Hepatocyte (in vitro differentiated cells): Measurements from ENCODE around the gene RPS4Y1.

ENCODE experiments used
- EZH2 ChIP-seq: fragments of 200-600 bp; sonication (generic); IDR thresholded peaks from 2 replicates; pipeline ENCODE4 v1.6.1; 2016; ENCODE audit warnings: antibody characterized with exemption, mild to moderate bottlenecking, borderline replicate concordance
- TF ChIP-seq, protein P1 (sequence below): fragments of 200-600 bp; sonication (generic); IDR thresholded peaks from 2 replicates; pipeline ENCODE4 v1.5.1; 2016; ENCODE audit warnings: antibody characterized with exemption, mild to moderate bottlenecking; ENCODE audit not compliant: poor library complexity

DNA sequence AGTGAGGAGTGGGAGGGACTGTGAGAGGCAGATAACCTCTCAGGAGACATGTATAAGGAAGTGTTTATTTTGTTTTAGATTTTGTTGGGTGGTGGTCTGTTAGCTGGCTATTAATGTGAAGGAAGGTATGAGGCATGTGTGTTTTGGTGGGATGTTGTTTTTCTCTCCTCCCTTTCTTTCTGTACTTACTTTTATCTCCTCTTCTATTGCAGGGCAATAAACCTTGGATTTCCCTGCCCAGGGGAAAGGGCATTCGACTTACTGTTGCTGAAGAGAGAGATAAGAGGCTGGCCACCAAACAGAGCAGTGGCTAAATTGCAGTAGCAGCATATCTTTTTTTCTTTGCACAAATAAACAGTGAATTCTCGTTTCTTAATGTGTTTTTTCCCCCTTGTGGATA lies 25.2 kb downstream of the RPS4Y1 start:
- TF ChIP-seq, protein P1, sequence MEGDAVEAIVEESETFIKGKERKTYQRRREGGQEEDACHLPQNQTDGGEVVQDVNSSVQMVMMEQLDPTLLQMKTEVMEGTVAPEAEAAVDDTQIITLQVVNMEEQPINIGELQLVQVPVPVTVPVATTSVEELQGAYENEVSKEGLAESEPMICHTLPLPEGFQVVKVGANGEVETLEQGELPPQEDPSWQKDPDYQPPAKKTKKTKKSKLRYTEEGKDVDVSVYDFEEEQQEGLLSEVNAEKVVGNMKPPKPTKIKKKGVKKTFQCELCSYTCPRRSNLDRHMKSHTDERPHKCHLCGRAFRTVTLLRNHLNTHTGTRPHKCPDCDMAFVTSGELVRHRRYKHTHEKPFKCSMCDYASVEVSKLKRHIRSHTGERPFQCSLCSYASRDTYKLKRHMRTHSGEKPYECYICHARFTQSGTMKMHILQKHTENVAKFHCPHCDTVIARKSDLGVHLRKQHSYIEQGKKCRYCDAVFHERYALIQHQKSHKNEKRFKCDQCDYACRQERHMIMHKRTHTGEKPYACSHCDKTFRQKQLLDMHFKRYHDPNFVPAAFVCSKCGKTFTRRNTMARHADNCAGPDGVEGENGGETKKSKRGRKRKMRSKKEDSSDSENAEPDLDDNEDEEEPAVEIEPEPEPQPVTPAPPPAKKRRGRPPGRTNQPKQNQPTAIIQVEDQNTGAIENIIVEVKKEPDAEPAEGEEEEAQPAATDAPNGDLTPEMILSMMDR, result no peak
- no peak for TF ChIP-seq EZH2
